Activated T-helper 1 cell treated with anti-CD3 and anti-CD28 coated beads, Interleukin-2, amount 50 U/mL, for 16 hours (primary cell): ENCODE measurements around the gene NRXN3.
"Not testable (repeated sequence)": the region's sequence is repeated elsewhere in the genome, so short reads cannot be mapped to it uniquely, and the experiment has no call there.

Source experiments
- DNase-seq, 2 donors: peaks; one replicate each; pipeline ENCODE4 v3.0.0-alpha.2; 2020; ENCODE audit warnings: low read depth in 1 of 2, low spot score in 1 of 2

NRXN3 gene

GRCh38 chr14:78403278-78403815, 233.2 kb downstream of the NRXN3 start:
- DNase-seq: no peak

GRCh38 chr14:78405079-78405856, 235.1 kb downstream of the NRXN3 start:
- no peak for DNase-seq

- DNase-seq: no peak
Observed at GRCh38 chr14:78412475-78412874, 242.3 kb downstream of the NRXN3 start.

- DNase-seq: no peak
Observed at GRCh38 chr14:78414172-78414571, 244.0 kb downstream of the NRXN3 start.

- DNase-seq: no peak
Observed at GRCh38 chr14:78417532-78417931, 247.4 kb downstream of the NRXN3 start.

GRCh38 chr14:78424311-78424710, 254.1 kb downstream of the NRXN3 start:
- DNase-seq: no peak

- no peak for DNase-seq
Observed at GRCh38 chr14:78425330-78425729, 255.2 kb downstream of the NRXN3 start.

GRCh38 chr14:78425782-78426181, 255.6 kb downstream of the NRXN3 start:
- DNase-seq: no peak

GRCh38 chr14:78432046-78432445, 261.9 kb downstream of the NRXN3 start:
- no peak for DNase-seq

GRCh38 chr14:78437448-78437847, 267.3 kb downstream of the NRXN3 start:
- DNase-seq: not testable (repeated sequence)

- no peak for DNase-seq
Observed at GRCh38 chr14:78440356-78440894, 270.3 kb downstream of the NRXN3 start.

- no peak for DNase-seq
Observed at GRCh38 chr14:78443834-78444233, 273.7 kb downstream of the NRXN3 start.

- DNase-seq: no peak
Observed at GRCh38 chr14:78445275-78445674, 275.1 kb downstream of the NRXN3 start.

GRCh38 chr14:78446807-78447206, 276.6 kb downstream of the NRXN3 start:
- no peak for DNase-seq

- DNase-seq: no peak
Observed at GRCh38 chr14:78448164-78449094, 278.3 kb downstream of the NRXN3 start.

- DNase-seq: no peak
Observed at GRCh38 chr14:78450669-78451318, 280.6 kb downstream of the NRXN3 start.

GRCh38 chr14:78451319-78451695, 281.1 kb downstream of the NRXN3 start:
- no peak for DNase-seq

- no peak for DNase-seq
Observed at GRCh38 chr14:78455896-78456435, 285.8 kb downstream of the NRXN3 start.

GRCh38 chr14:78469947-78470346, 299.8 kb downstream of the NRXN3 start:
- DNase-seq: no peak

- DNase-seq: no peak
Observed at GRCh38 chr14:78479127-78479780, 309.1 kb downstream of the NRXN3 start.
